ENCODE data around the gene EXOC6B. TPM values are rescaled to one million over a fixed set of nuclear protein-coding genes. Genes with fewer than 3 reads are reported as not detected.
A peak's percentile ranks its signal among the peaks of the same experiment; 100 is the strongest.

Gene EXOC6B
- total and polyA plus RNA-seq, 10 of the 15 experiments (the other 5 are each of a cell fraction or from before 2014, with no cell fraction given) = 0.23 to 2.2 (median 1.2) TPM

DNA sequence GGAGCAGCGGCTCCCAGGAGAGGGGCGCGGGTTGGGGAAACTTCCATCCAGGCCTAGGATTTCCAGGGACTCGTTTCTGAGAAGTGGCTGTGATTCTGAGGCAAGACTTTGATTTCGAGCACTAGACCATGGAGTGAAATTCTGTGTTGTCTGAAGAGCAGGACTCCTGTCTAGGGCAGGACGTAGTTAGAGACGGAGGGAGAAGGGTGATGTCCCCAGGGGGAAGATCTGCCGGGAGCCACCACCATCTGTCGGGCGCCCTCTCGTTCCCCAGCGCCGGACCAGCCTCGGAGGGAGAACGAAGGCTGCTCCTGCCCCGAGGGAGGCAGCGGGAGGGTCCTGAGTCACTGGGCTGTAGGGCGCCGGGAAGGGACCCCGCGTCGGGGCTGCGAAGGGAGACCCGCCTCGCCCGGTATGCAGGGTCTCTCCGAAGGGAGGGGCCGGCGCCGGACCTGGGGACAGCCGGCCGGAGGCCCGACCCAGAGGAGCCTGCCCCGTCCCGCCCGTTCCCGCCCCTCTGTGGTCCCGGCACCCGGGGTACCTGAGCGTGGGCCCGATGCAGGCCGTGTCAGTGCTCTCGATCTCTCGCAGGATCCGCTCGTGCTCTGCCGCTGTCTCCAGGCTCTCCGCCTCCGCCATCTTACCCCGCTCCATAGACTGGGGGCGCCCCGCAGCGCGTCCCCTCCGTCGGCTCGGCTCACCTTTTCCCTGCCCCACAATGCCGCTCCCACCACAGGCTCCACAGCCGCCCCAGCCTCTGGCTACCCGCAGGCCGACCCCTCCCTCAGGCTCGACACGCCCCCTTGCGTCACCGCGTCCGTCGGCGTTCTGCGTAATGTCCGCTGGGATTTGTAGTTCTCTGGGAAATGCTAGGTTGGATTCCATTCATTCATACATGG lies at the start of gene EXOC6B (continued):
- TF ChIP-seq, protein P1, sequence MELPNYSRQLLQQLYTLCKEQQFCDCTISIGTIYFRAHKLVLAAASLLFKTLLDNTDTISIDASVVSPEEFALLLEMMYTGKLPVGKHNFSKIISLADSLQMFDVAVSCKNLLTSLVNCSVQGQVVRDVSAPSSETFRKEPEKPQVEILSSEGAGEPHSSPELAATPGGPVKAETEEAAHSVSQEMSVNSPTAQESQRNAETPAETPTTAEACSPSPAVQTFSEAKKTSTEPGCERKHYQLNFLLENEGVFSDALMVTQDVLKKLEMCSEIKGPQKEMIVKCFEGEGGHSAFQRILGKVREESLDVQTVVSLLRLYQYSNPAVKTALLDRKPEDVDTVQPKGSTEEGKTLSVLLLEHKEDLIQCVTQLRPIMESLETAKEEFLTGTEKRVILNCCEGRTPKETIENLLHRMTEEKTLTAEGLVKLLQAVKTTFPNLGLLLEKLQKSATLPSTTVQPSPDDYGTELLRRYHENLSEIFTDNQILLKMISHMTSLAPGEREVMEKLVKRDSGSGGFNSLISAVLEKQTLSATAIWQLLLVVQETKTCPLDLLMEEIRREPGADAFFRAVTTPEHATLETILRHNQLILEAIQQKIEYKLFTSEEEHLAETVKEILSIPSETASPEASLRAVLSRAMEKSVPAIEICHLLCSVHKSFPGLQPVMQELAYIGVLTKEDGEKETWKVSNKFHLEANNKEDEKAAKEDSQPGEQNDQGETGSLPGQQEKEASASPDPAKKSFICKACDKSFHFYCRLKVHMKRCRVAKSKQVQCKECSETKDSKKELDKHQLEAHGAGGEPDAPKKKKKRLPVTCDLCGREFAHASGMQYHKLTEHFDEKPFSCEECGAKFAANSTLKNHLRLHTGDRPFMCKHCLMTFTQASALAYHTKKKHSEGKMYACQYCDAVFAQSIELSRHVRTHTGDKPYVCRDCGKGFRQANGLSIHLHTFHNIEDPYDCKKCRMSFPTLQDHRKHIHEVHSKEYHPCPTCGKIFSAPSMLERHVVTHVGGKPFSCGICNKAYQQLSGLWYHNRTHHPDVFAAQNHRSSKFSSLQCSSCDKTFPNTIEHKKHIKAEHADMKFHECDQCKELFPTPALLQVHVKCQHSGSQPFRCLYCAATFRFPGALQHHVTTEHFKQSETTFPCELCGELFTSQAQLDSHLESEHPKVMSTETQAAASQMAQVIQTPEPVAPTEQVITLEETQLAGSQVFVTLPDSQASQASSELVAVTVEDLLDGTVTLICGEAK (IDR thresholded peaks at IDR 0.05; ENCODE audit: borderline replicate concordance) = no peak
- TF ChIP-seq RBBP5 (conservative IDR thresholded peaks at IDR 0.05) = no peak
- TF ChIP-seq CHD2 (IDR thresholded peaks at IDR 0.05; ENCODE audit: borderline replicate concordance, low read depth, low read length) = 0 out of 2 replicates have a peak, but pooled peaks have one; percentile 19
- no peak for TF ChIP-seq RFX5 (IDR thresholded peaks at IDR 0.05; ENCODE audit: low read depth, low read length)
- no peak for TF ChIP-seq FOXK2 (IDR thresholded peaks at IDR 0.05)
- TF ChIP-seq LARP7 (IDR thresholded peaks at IDR 0.05) = peak; percentile 22; the same call in 1 of the 2 replicates
- no peak for TF ChIP-seq STAT3 (IDR thresholded peaks at IDR 0.05; ENCODE audit: low read depth, low read length)
- peak; percentile 67; the same call in 1 of the 2 replicates for TF ChIP-seq RB1 (IDR thresholded peaks at IDR 0.05; ENCODE audit: borderline replicate concordance)
- 0 out of 2 replicates have a peak, but pooled peaks have one; percentile 15 for TF ChIP-seq PAX5 (IDR thresholded peaks at IDR 0.05; ENCODE audit: borderline replicate concordance, low read depth, low read length)
- TF ChIP-seq, protein P2, sequence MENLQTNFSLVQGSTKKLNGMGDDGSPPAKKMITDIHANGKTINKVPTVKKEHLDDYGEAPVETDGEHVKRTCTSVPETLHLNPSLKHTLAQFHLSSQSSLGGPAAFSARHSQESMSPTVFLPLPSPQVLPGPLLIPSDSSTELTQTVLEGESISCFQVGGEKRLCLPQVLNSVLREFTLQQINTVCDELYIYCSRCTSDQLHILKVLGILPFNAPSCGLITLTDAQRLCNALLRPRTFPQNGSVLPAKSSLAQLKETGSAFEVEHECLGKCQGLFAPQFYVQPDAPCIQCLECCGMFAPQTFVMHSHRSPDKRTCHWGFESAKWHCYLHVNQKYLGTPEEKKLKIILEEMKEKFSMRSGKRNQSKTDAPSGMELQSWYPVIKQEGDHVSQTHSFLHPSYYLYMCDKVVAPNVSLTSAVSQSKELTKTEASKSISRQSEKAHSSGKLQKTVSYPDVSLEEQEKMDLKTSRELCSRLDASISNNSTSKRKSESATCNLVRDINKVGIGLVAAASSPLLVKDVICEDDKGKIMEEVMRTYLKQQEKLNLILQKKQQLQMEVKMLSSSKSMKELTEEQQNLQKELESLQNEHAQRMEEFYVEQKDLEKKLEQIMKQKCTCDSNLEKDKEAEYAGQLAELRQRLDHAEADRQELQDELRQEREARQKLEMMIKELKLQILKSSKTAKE (IDR thresholded peaks at IDR 0.05; ENCODE audit: low read depth, poor library complexity, severe bottlenecking) = no peak
- TF ChIP-seq POLR2AphosphoS2 (IDR thresholded peaks at IDR 0.05; ENCODE audit: low read depth, low read length) = no peak
- TF ChIP-seq RAD51 (IDR thresholded peaks at IDR 0.05) = no peak
- TF ChIP-seq ZNF217 (IDR thresholded peaks at IDR 0.05) = no peak
- TF ChIP-seq, protein P3, sequence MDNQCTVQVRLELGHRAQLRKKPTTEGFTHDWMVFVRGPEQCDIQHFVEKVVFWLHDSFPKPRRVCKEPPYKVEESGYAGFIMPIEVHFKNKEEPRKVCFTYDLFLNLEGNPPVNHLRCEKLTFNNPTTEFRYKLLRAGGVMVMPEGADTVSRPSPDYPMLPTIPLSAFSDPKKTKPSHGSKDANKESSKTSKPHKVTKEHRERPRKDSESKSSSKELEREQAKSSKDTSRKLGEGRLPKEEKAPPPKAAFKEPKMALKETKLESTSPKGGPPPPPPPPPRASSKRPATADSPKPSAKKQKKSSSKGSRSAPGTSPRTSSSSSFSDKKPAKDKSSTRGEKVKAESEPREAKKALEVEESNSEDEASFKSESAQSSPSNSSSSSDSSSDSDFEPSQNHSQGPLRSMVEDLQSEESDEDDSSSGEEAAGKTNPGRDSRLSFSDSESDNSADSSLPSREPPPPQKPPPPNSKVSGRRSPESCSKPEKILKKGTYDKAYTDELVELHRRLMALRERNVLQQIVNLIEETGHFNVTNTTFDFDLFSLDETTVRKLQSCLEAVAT (IDR thresholded peaks at IDR 0.05) = peak; percentile 63; the same call in 1 of the 2 replicates
- TF ChIP-seq, protein P4, sequence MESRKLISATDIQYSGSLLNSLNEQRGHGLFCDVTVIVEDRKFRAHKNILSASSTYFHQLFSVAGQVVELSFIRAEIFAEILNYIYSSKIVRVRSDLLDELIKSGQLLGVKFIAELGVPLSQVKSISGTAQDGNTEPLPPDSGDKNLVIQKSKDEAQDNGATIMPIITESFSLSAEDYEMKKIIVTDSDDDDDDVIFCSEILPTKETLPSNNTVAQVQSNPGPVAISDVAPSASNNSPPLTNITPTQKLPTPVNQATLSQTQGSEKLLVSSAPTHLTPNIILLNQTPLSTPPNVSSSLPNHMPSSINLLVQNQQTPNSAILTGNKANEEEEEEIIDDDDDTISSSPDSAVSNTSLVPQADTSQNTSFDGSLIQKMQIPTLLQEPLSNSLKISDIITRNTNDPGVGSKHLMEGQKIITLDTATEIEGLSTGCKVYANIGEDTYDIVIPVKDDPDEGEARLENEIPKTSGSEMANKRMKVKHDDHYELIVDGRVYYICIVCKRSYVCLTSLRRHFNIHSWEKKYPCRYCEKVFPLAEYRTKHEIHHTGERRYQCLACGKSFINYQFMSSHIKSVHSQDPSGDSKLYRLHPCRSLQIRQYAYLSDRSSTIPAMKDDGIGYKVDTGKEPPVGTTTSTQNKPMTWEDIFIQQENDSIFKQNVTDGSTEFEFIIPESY (IDR thresholded peaks at IDR 0.05) = no peak
- TF ChIP-seq EGR1 (IDR thresholded peaks at IDR 0.05; ENCODE audit: borderline replicate concordance in 1 of 2, low read depth in 2 of 2, low read length in 2 of 2) = peak in 1 of 2 experiments; percentile 98; a peak in 1 of 3 replicates
- no peak for TF ChIP-seq JUNB (IDR thresholded peaks at IDR 0.05)
- no peak for TF ChIP-seq ETV6 (conservative IDR thresholded peaks at IDR 0.05 in 1 of 2, IDR thresholded peaks at IDR 0.05 in 1 of 2; ENCODE audit: borderline replicate concordance in 1 of 2, low read depth in 1 of 2)
- peak; percentile 73 for TF ChIP-seq POLR2A (IDR thresholded peaks at IDR 0.05; ENCODE audit: low read depth, low read length)
- 0 out of 2 replicates have a peak, but pooled peaks have one; percentile 39 for TF ChIP-seq HDGF (IDR thresholded peaks at IDR 0.05)
- TF ChIP-seq IKZF1 (conservative IDR thresholded peaks at IDR 0.05) = peak; percentile 82

Data from GM12878 (cell line).